NCI-H2029 (cell line): ENCODE data around the gene TUFT1.
A peak's percentile ranks its signal among the peaks of the same experiment; 100 is the strongest.

Experiments
- DNase-seq: peaks from one replicate; lab custom pipeline; 2025; lab: John Stamatoyannopoulos, UW

Gene TUFT1

DNA sequence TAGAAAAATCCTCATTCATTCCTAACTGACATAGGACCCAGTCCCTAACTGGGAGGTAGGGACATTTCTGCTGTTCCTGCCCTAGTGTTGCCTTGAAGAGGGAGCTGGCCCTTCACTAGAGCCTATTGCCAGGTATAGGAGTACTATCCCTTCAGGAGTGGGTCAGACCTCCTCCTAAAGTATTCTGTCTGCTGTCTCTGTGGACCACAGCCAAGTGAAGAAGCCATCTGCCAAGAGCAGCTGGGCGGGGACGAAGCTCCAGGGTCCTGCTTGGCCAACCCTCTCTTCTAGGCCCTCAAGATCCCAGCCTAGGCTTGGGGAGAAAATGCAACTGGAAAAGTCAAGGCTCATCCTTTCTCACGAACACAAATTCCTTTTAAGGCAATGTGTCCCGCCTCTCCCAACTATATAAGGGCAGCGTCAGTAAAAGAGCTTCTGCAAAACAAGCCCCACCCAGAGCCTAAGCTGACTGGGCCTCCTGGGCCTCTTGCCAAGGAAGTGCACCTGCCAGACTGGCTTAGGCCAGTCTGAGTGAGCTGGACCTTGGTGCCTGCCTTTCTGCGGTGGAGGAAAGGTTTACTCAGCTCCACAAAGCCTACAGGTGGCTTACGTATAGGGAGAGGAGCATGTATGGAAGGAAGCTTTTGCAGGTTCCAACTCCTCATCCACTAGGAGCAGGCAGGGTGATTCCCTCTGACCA lies 638 bp upstream of the TUFT1 start:
- peak; percentile 99 for DNase-seq

DNA sequence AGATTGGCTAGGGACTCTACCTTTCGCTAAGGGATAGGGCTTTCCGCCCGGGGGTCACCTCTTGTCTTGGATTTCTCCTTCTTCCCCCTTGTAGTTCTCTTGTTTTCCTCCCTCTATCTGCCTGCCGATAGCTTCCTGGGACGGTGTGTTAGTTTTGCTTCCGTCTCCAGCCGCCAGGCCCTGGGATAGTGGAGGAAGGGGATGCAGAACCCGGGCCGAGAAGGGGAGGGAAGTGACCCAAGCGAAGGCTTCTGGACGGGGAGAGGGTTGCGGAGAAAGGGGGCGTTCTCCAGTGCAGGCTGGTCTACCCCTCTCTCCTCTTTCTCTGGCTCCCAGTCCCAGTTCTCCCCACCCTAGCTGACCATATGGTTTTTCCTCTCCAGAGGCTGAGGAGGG lies 871 bp downstream of the TUFT1 start:
- DNase-seq, result no peak

- no peak for DNase-seq
These were observed 1.6 kb downstream of the TUFT1 start for GRCh38 chr1:151541752-151542151.

DNA sequence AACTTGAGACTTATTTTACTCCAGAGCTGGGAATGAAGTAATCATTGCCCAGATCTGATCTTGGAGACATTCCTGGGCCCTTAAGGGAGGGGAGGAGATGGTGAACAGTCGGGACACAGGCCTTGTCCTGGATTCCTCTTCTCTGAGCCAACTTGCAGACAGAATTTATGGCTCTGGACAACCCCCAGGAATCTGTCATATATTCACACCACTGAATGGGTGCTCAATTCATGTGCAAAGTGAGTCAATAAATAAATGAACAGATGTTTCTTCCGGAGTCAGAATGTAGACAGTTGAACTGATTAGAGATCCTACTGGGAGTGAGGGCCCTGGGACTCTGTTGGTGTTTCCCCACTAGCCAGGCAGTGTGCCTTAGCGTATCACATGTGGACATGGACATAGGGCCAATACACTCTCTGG lies 2.6 kb downstream of the TUFT1 start:
- DNase-seq, result peak; percentile 21

- no peak for DNase-seq
These were observed 5.4 kb downstream of the TUFT1 start for GRCh38 chr1:151545542-151545941.

- DNase-seq, result no peak
These were observed 6.2 kb downstream of the TUFT1 start for GRCh38 chr1:151546011-151546925.

DNA sequence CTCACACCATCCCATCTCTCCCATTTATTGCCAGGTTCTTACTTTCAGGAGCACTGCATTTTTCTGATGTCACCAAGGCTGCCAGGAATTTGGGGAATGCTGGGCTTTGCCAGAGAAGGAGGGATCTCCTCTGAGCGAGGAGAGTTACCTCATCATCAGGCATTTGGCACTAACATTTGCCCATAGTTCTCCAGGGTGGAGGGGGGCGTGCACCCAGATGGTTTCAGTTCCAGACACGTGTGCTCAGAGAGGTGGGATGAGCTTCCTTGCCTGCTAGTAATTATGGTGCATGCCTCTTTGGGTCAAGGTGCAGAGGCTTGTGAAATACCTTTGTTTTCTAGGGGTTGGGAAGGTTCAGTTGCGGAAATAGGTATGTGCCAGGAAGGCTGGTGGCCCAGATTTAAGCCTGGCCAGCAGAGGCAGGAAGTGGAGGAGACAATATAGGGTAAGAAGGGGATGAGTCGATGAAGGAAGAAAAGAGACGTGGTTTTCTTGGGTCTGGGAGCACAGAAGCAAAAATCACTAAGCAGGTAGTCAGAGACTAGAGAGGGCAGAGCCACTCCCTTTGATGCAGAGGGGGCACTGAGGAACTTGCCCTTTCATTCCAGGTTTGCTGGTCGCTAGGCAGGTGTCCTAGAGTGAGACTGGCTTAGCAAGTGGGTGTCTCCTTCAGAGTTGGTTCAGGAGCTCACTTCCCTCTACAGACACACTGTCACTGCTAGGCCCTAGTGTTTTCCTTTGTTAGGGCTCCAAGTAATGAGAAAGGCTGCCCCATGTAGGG lies 7.2 kb downstream of the TUFT1 start:
- peak; percentile 33 for DNase-seq

GRCh38 chr1:151547900-151548230 lies 7.8 kb downstream of the TUFT1 start:
- DNase-seq, result no peak

- DNase-seq, result no peak
These were observed 9.1 kb downstream of the TUFT1 start for GRCh38 chr1:151549199-151549598.

DNA sequence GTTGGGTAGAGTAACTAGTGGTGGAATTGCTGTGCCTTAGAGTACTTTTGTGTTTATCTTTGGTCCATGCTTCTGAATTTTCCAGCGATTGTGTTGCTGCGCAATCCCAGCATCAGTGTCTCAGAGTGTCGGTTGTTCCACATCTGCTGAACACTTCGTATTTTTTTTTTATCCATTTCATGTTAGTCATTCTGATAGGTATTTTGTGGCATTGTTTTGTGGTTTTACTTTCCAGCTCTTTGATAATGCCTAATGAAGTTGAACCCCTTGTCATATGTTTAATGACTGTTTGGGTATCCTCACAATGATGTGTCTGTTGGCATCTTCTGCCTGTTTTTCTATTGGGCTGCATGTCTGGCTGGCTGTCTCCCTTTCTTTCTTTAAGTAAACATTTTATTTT lies 13.6 kb downstream of the TUFT1 start:
- DNase-seq, result no peak

DNA sequence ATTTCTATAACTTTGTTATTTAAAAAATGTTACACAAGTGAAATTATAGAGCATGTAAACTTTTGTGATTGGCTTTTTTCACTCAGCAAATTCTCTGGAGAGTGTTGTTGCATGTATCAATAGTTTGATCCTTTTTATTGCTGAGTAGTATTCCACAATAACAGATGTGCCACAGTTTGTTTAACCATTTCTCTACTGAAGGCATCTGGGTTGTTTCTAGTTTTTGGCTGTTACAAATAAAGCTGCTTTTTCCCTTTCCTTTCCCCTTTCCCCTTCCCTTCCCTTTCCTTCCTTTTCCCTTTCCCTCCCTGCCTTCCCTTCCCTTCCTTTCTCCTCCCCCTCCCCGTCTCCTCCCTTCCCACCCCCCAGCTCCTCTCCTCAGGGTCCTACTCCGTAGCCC lies 15.9 kb downstream of the TUFT1 start:
- DNase-seq, result no peak

DNA sequence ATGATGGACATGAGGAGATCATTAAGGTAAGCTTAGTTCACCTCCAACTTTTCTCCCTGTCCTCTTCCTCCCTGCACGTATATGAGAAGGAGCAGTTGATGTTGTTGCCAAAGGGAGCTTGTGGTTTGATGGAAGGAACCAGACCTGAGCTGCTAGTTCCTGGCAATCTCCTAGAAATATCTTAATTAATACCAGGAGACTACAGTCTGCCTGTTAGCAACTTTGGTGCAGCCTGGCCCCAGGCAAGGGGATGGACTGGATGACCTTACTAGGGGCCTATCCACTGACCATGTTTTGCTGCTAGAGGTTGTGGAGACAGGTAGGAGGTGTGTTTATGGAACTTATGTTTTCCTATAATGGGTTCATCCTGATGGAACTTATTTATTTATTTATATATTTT lies 22.6 kb downstream of the TUFT1 start:
- DNase-seq, result no peak

DNA sequence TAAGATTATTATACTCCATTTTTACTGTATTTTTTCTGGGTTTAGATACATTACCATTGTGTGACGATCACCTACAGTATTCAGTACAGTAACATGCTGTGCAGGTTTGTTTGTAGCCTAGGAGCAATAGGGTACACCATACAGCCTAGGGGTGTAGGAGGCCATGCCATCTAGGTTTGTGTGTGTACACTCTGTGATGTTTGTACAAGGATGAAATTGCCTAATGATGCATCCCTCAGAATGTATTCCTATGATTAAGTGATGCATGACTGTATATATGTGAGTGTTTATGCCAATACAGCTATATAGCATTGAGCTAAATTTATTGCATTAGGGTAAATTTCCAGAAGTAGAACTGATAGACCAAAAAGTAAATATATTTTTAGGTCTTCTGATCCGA lies 23.3 kb downstream of the TUFT1 start:
- DNase-seq, result no peak

GRCh38 chr1:151565502-151566189 lies 25.5 kb downstream of the TUFT1 start:
- DNase-seq, result no peak

GRCh38 chr1:151568626-151569088 lies 28.5 kb downstream of the TUFT1 start:
- DNase-seq, result no peak

- peak; percentile 12 for DNase-seq
These were observed 30.7 kb downstream of the TUFT1 start for GRCh38 chr1:151570819-151571218.

DNA sequence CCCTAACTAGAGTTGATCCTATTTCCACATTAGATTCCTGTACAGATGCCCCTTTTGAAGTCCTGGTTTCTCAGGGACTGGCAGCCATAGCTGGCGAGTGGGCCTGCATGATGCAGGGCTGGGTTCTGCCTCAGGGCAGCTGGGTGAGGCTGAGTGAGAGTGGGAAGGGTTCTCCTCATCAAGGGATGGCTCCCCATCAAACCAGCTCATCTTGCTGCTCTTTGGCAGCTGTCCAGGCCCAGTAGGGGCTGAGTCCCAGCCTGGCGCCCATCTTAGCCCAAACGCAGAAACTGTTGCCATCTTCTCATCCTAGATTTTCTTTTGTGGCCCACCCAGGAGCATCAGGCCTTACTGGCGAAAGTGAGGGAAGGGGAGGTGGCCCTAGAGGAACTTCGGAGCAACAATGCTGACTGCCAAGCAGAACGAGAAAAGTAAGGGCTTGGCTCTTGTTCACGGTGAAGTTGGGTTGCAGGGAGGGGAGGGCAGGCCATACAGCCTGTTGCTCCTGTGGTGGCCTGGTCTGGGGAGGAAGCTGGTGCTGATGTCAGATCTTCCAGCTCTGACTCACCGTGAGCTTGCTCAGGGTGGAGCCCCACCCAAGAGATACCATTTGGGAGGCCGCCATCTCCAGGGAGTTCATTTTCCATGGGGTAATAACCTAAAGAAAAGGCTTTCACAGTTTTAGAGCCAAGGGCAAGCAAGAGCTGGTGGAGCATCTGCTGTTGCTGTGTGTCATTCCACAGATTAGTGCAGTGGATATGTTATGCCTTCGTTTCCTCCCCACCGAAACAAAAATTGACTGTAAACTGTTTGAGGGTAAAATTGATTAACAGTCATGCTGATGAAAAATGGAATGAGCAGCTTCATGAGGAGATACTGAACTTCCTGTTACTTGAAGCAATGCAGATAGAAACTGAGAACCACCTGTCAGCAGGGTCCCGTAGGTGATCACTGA lies 34.7 kb downstream of the TUFT1 start:
- no peak for DNase-seq

DNA sequence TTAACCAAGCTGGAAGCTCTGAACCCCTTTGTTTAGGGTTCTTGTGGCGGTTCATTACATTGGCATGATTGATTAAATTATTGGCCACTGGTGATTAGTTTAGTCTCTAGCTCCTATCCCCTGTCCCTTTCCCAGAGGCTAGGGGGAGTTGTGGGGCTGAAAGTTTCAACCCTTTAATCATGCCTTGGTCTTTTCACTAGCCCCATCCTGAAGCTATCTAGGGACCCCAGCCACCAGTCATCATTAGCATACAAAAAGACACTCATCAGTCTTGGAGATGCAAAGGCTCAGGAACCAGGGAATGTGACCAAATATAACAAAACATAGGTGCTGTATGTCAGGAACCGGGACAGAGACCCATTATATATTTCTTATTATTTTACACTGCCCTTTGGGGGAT lies 37.1 kb downstream of the TUFT1 start:
- DNase-seq, result no peak

GRCh38 chr1:151578941-151579340 lies 38.8 kb downstream of the TUFT1 start:
- no peak for DNase-seq

GRCh38 chr1:151579436-151580225 lies 39.5 kb downstream of the TUFT1 start:
- no peak for DNase-seq
